K562 (cell line): Measurements from ENCODE around the gene TRPM8. TPM values are rescaled to one million over a fixed set of nuclear protein-coding genes. Genes with fewer than 3 reads are reported as not detected.

ENCODE experiments used
- ATAC-seq: fragments of 200-7000 bp; cut with Tn5 transposase; 3 replicates; pipeline ENCODE4 v1.9.1; 2020; ENCODE audit warnings: moderate library complexity
- BruUV-seq: library from RNA; stranded (reverse); fragments of 400-500 nt; replicated peaks from 2 replicates; lab custom pipeline; 2021; lab: Mats Ljungman, UMichigan
- CTCF ChIA-PET: fragments of 300-600 bp; formaldehyde crosslinking; extraction: SDS; loops from one replicate; lab custom pipeline; 2021; ENCODE audit warnings: low intra/inter-chr PET ratio; lab: Yijun Ruan, JAX
- POLR2A ChIA-PET: fragments of 300-600, 350-650 bp; sonication (Branson Sonifier 250); formaldehyde crosslinking; extraction: SDS; loops from one replicate; lab custom pipeline; 2021; ENCODE audit warnings: antibody characterized with exemption, inconsistent platforms; lab: Yijun Ruan, JAX
- DNase-seq, 4 experiments: peaks; one replicate each; pipeline versions ENCODE4 v3.0.0 to v3.0.0-alpha.2; 2011 to 2018; ENCODE audit warnings: low spot score in 3 of 4, mixed read lengths in 3 of 4; ENCODE audit errors: extremely low read depth in 1 of 4
- FAIRE-seq: peaks from 2 replicates; lab custom pipeline; 2011; peaks lifted over from hg19 to GRCh38; lab: Jason Lieb, UNC
- H2AFZ ChIP-seq: 2 replicates; pipeline ENCODE4 v1.6.0; 2011; ENCODE audit warnings: low read depth, low read length, control low read depth, inconsistent platforms
- H3K27ac ChIP-seq: fragments of 200-600 bp; 3 replicates; pipeline ENCODE4 v1.8.0; 2011; ENCODE audit warnings: low read depth, mild to moderate bottlenecking, control low read depth, inconsistent platforms, low read length, moderate library complexity, mixed read lengths; ENCODE audit errors: extremely low read depth
- H3K27me3 ChIP-seq, 2 experiments: fragments of 300-600 bp in 1 of 2; 2 replicates in 1 of 2; 3 replicates in 1 of 2; pipeline versions ENCODE4 v1.6.0 to v1.8.0; 2011; ENCODE audit warnings: inconsistent platforms in 2 of 2, low read length in 2 of 2, mild to moderate bottlenecking in 1 of 2, mixed read lengths in 1 of 2, moderate library complexity in 1 of 2; ENCODE audit not compliant: control insufficient read depth in 2 of 2, insufficient read depth in 2 of 2
- H3K36me3 ChIP-seq: fragments of 300-600 bp; 3 replicates; pipeline ENCODE4 v1.8.0; 2011; ENCODE audit warnings: mild to moderate bottlenecking, low read length, inconsistent platforms; ENCODE audit not compliant: control insufficient read depth, insufficient read depth
- H3K4me1 ChIP-seq, 2 experiments: fragments of 200-600 bp in 1 of 2; replicated peaks in 1 of 2; 2 replicates in 1 of 2; 3 replicates in 1 of 2; pipeline versions ENCODE4 v1.5.1 to v1.8.0; 2011; ENCODE audit warnings: inconsistent platforms in 2 of 2, low read length in 2 of 2, mild to moderate bottlenecking in 1 of 2, mixed read lengths in 1 of 2, moderate library complexity in 1 of 2; ENCODE audit not compliant: control insufficient read depth in 2 of 2, insufficient read depth in 2 of 2
- H3K4me2 ChIP-seq: 2 replicates; pipeline ENCODE4 v1.6.1; 2011; ENCODE audit warnings: low read length, control low read depth, inconsistent platforms, mixed read lengths; ENCODE audit not compliant: insufficient read depth
- H3K4me3 ChIP-seq: fragments of 200-600 bp; sonication (generic), shearing (Covaris generic); 2 replicates; pipeline ENCODE4 v1.5.1; 2016; ENCODE audit warnings: control low read depth, inconsistent platforms
- H3K79me2 ChIP-seq: fragments of 200-600 bp; 3 replicates; pipeline ENCODE4 v1.8.0; 2011; ENCODE audit warnings: low read length, inconsistent platforms; ENCODE audit not compliant: control insufficient read depth, insufficient read depth
- H3K9ac ChIP-seq, 2 experiments: 2 replicates each; pipeline versions ENCODE4 v1.6.0 to v1.6.1; 2011; ENCODE audit warnings: low read depth in 2 of 2, low read length in 2 of 2, control low read depth in 1 of 2, inconsistent platforms in 1 of 2, mild to moderate bottlenecking in 1 of 2, mixed read lengths in 1 of 2; ENCODE audit not compliant: insufficient read depth in 1 of 2
- H3K9me1 ChIP-seq: one replicate; pipeline ENCODE4 v1.6.0; 2011; ENCODE audit warnings: inconsistent platforms, mild to moderate bottlenecking, low read length, moderate library complexity; ENCODE audit not compliant: control insufficient read depth, insufficient read depth
- H3K9me3 ChIP-seq: replicated peaks from 2 replicates; pipeline ENCODE4 v1.5.1; 2011; ENCODE audit warnings: low read depth, low read length, inconsistent platforms; ENCODE audit not compliant: control insufficient read depth, insufficient read depth
- H4K20me1 ChIP-seq: replicated peaks from 2 replicates; pipeline ENCODE4 v1.6.1; 2011; ENCODE audit warnings: low read length, inconsistent platforms, mixed read lengths; ENCODE audit not compliant: control insufficient read depth, insufficient read depth
- BHLHE40 ChIP-seq: IDR thresholded peaks from 2 replicates; pipeline ENCODE4 v1.6.1; 2011; ENCODE audit warnings: low read length, improper control_type of control experiment
- E2F8 ChIP-seq: fragments of 450-650 bp; IDR thresholded peaks from 2 replicates; pipeline ENCODE4 v1.7.1; 2018; ENCODE audit warnings: mild to moderate bottlenecking, low read depth; ENCODE audit not compliant: partially characterized antibody
- EZH2 ChIP-seq: IDR thresholded peaks from 2 replicates; pipeline ENCODE4 v1.6.1; 2012; ENCODE audit warnings: low read depth, mild to moderate bottlenecking, inconsistent platforms, low read length, borderline replicate concordance
- KAT7 ChIP-seq: sonication (generic); formaldehyde crosslinking; IDR thresholded peaks from 2 replicates; pipeline ENCODE4 v1.8.0; 2022; ENCODE audit warnings: missing genetic modification reagents, mild to moderate bottlenecking, borderline replicate concordance
- NFE2L1 ChIP-seq: fragments of 450-650 bp; IDR thresholded peaks from 2 replicates; pipeline ENCODE4 v1.6.1; 2016; ENCODE audit warnings: missing genetic modification characterization, low read depth, mild to moderate bottlenecking, missing compliant biosample characterization, moderate library complexity, borderline replicate concordance
- RFX1 ChIP-seq: fragments of 450-650 bp; IDR thresholded peaks from 2 replicates; pipeline ENCODE4 v1.6.1; 2016; ENCODE audit warnings: mild to moderate bottlenecking, moderate library complexity
- THRB ChIP-seq: fragments of 450-650 bp; formaldehyde crosslinking; conservative IDR thresholded peaks from 2 replicates; pipeline ENCODE4 v1.4.0; 2022; ENCODE audit warnings: mild to moderate bottlenecking, missing genetic modification characterization
- YY1 ChIP-seq, 3 experiments: IDR thresholded peaks; 2 replicates each; pipeline ENCODE4 v1.6.1; 2011; ENCODE audit warnings: low read length in 2 of 3, mild to moderate bottlenecking in 2 of 3, moderate library complexity in 2 of 3, borderline replicate concordance in 1 of 3, control low read depth in 1 of 3, low read depth in 1 of 3; ENCODE audit not compliant: insufficient read depth in 3 of 3, insufficient replicate concordance in 2 of 3, control insufficient read depth in 1 of 3, insufficient read length in 1 of 3; ENCODE audit errors: extremely low read depth in 1 of 3
- ZNF785 ChIP-seq: fragments of 250-450 bp; sonication (Bioruptor Pico); IDR thresholded peaks from 2 replicates; pipeline ENCODE4 v1.4.0; 2020; ENCODE audit warnings: mild to moderate bottlenecking
- WGBS: fragments of 100-300 bp; shearing (Covaris generic); methylation state at CpG from one replicate; pipeline ENCODE4 v1.1.6; 2016; ENCODE audit warnings: low coverage, mixed read lengths; ENCODE audit not compliant: insufficient coverage; ENCODE audit errors: missing lambda C conversion rate; 5-methylcytosine and 5-hydroxymethylcytosine counted together
- in situ Hi-C: fragments of 300-500 bp; cut with MboI; formaldehyde crosslinking; loops from 4 replicates; pipeline ENCODE4 v1.15.0; 2018; ENCODE audit warnings: inconsistent platforms, mixed read lengths
- intact Hi-C: fragments of 100-400 bp; cut with micrococcal nuclease; formaldehyde crosslinking; loops from 2 replicates; pipeline ENCODE4 v1.14.2; 2022
- polyA plus RNA-seq, 8 experiments: library from polyadenylated mRNA; depleted of rRNA in 4 of 8; stranded (reverse) in 5 of 8; unstranded in 3 of 8; fragments of >200 nt; fragmentation: Nextera tagmentation in 2 of 8; fragmentation: Illumina TruSeq in 1 of 8; extraction: Ambion mirVana in 2 of 8; extraction: Trizol in 1 of 8; gene quantifications; 2 replicates each; pipeline versions ENCODE4 v1.2.1 to v1.2.3, GENCODE V29; 2011 to 2014; ENCODE audit warnings: inconsistent platforms in 1 of 8, missing spikeins in 1 of 8
- total RNA-seq, 7 experiments: library from RNA; depleted of rRNA in 6 of 7; stranded (reverse); fragments of >200 nt in 6 of 7; fragmentation: Illumina TruSeq in 2 of 7; extraction: Trizol in 2 of 7; gene quantifications; 2 replicates each; pipeline versions ENCODE4 v1.2.1 to v1.2.3, GENCODE V29; 2011 to 2021; ENCODE audit warnings: low replicate concordance in 1 of 7

TRPM8 gene
- total and polyA plus RNA-seq, 9 of the 15 experiments (the other 6 are each of a cell fraction or from before 2014, with no cell fraction given) = not detected

GRCh38 chr2:234026693-234027254 lies 109.6 kb downstream of the TRPM8 start:
- ATAC-seq (no peak), DNase-seq (no peak), FAIRE-seq (no peak)
- Histone ChIP-seq H3K9ac (no peak overlapping the region), H4K20me1 (no peaks in the 10 kb centered on the region), H3K4me3 (no peak overlapping the region), H3K4me2 (no peak overlapping the region), H3K4me1 (no peaks in the 10 kb centered on the region), H3K27ac (no peak overlapping the region), H3K36me3 (no peaks in the 10 kb centered on the region), H3K9me1 (no peaks in the 10 kb centered on the region), H3K79me2 (no peaks in the 10 kb centered on the region), H3K9me3 (no peaks in the 10 kb centered on the region), H2AFZ (no peak overlapping the region), H3K27me3 (no peaks in the 10 kb centered on the region)
- intact Hi-C loops = no loop called here
- 0% methylated on average over 9 of the region's 10 CpGs for WGBS
- ChIA-PET POLR2A (interaction anchor here (0.6 kb wide), 1 partner anchor 25 kb away, joined by 5 read pairs; no protein-coding TSS in a partner anchor), CTCF (interaction anchor here (0.6 kb wide), 1 partner anchor 296 kb away, joined by 3 read pairs; no protein-coding TSS in a partner anchor)
- no TSS peak for BruUV-seq
- in situ Hi-C loops = no loop called here
- TF ChIP-seq YY1 (IDR thresholded peaks at IDR 0.05; ENCODE audit: borderline replicate concordance in 1 of 3, control insufficient read depth in 1 of 3, extremely low read depth in 1 of 3, insufficient read depth in 3 of 3, insufficient read length in 1 of 3, insufficient replicate concordance in 2 of 3, low read depth in 1 of 3, low read length in 2 of 3) (no peak), KAT7 (CRISPR knock-in tag) (no peak), THRB (CRISPR knock-in tag) (no peak), EZH2 (no peak), ZNF785 (CRISPR knock-in tag) (no peak), E2F8 (no peak), RFX1 (no peak), NFE2L1 (tag) (no peak), BHLHE40 (no peak)
